GM21529 (cell line): Measurements from ENCODE around the gene SLC44A1.

Experiments used
- ATAC-seq: cut with Tn5 transposase; IDR thresholded peaks from one replicate; pipeline ENCODE4 v1.9.1; 2021; ENCODE audit not compliant: unreplicated experiment

The SLC44A1 gene

DNA sequence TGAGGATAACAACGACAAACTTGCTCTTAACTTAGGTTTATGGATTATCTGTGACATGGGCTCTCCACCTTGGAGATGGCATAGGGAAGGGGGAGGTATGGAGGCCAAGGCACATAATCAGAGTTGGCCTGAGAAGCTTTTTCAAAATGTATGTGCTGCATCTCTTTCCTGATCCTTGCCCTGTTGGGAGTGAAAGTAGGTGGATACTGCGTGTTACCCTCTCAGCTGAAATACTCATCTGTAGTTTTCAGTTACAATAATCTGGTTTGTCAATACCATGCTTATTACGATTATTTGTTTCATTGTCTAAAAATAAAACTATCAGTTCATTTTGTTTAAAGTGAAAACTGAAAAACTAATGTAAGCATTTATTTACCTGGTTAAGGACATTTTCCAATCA, 86.7 kb downstream of the SLC44A1 start:
- peak; percentile 44 for ATAC-seq

DNA sequence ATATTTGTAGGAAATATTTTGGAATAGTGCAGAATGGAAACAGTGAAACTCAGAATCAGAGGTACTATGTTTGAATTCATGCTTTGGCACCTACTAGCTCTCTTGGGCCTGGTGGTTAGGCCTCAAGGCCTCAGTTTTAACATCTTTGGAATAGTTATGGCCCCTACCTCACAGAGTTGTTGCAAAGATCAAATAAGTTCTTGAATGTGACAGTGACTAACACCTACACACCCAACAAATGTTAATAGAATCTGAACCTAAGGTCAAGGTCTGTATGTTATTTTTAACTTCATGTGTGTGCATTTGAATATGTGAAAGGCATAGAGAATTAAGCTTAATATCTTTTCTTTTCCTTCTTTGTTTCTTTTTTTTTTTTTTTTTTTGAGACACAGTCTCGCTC, 87.3 kb downstream of the SLC44A1 start:
- no peak for ATAC-seq

DNA sequence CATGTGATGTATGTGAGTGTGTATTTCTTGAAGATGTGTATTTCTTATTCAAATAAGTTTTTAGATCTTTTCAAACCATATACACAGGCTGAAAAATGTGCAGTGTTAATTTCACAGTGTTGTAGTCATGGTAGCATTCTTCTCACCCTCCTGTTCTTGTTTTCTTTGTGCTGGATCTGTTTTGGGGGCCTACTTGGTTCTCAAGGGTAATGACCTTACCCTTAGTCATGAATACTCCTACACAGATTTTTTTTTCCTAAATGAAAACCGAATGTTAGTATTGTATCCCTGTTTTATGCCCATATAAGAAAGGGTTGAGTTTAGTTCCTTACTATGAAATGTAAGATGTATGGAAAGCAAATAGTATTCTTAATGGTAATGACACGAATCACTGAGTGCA, 88.0 kb downstream of the SLC44A1 start:
- ATAC-seq, result no peak

DNA sequence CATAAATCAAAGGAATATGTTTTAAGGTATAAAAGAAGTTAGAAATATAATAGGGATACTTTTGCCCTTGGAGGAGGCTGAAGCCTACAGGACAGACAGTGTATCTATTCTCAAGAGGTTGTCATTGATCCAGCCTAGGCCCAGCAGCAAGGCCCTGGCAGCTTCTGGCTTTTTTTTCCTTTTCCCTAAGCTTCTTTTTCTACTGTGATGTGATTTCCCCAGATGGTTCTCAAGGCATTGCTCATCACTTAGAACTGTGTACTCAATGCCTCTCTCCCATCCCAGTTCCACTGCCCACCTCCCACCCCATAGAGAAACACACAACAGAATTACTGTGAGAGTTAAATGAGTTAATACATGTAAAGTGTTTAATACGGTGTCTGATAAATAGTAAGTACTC, 88.6 kb downstream of the SLC44A1 start:
- no peak for ATAC-seq

DNA sequence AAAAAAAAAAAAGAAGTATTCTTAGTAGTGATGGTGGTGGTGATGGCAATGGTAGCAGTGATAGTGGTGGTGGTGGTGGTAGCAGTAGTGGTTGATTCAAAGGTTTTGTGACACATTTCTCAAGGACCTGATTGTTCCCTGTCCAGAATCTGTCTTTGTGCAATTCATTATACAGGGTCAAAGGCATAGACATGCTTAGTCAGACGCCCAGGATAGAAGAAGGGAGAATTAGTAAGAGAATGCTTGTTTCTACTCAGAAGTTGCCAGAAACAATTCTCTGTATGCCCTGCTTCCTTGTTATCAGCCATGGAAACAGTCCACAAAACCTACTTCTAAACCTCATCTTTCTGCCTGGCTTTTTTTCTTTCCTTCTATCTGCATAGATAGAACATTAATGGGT, 89.4 kb downstream of the SLC44A1 start:
- no peak for ATAC-seq

DNA sequence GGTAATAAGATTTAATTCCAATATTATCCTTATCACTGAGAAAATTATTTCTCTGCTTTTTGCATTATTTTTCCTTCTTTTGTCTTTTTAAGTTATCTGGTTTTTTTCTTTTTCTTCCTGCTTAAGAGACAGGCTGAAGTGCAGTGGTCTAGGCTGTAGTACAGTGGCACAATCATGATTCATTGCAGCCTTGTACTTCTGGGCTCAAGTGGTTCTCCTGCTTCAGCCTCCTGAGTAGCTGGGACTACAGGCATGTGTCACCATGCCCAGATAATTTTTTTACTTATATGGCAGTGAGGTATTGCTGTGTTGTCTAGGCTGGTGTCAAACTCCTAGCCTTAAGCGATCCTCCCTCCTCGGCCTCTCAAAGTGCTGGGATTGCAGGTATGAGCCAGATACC, 93.9 kb downstream of the SLC44A1 start:
- no peak for ATAC-seq

DNA sequence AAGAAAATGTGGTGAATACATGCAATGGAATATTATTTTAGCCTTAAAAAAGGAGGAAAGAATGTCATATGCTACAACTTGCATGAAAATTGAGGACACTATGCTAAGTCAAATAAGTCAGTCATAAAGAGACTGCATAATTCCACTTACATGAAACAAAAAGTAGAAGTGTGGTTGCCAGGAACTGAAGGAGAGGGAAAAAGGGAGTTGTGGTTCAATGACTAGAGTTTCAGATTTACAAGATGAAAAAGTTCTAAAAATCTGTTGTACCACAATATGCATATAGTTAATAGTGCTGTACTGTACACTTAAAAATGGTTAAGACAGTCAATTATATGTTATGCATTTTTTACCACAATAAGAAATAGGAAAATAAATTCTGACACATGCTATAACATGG, 95.4 kb downstream of the SLC44A1 start:
- no peak for ATAC-seq

DNA sequence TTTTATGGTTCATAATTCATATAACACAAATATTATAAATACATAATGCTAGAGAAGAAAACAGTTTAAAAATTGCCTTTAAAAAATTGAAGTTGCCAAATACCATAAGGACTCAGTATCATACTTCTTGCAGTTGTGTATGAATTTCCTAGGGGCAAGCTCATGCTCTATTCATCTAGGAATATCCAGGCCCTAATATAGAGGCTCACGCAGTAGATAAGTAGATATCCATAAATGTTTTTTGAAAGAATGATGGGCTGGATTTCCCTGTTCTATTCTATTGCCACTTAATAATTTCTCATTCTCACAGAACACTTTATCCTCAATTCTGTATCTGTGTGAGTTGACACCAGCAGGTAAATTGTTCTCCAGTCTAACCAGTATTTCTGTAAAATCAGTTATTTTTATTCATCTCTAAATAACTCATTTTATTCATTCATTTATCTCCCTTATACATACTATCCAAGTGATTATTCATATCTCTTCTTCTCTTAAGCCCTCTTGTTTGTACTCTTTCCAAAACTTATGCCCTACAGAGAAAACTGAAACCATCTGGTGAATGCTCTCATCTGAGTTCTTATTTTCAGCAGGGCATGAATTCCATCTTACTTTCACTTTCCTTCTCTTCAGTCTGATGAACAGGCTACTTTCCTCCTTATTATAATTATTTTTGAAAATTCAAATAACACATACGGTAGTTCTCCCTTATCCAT, 97.1 kb downstream of the SLC44A1 start:
- ATAC-seq, result peak; percentile 62

DNA sequence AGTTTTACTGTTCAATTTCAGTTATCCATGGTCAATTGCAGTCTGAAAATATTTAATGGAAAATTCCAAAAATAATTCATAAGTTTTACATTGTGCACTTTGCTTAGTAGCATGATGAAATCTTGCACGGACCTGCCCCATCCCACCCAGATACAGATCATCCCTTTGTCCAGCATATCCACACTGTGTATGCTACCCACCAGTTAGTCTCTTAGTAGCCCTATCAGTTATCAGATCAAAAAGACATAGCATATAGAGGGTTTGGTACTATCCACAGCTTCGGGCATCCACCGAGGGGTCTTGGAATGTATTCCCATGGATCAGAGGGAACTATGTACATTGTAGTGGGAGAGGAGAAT, 97.7 kb downstream of the SLC44A1 start:
- ATAC-seq, result no peak

DNA sequence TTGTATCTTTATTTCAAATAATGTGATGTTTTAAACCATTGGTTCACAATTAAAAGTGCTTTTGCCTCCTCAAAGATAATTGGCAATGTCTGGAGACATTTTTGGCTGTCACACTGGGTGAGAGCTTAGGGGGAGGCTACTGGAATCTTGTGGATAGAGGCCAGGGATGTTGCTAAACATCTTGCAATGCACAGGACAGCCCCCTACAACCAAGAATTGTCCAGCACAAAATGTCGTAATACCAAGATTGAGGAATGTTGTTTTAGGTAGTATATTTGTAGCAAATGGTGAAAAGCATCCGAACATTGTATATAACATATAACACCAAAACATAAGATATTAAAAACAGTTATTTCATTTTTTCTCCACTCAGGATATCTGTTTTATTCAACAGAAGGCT, 99.8 kb downstream of the SLC44A1 start:
- no peak for ATAC-seq

DNA sequence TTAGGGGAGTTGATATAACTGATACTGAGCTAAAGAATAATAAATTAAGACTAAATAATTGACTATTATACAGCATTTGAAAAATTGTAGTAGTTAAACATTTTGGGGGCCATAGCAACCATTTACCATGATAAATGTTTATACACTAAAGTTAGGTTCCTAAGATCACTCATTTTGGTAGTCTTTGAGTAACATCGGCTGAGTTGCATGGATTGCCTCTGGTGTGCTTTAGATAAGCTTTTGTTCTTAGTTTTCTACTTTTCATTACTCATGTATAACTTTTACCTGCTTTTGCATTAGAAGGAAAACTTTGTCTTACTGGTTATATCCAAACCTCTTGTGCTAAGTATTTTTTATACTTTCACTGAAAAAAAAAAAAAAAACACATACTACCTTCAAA, 101.2 kb downstream of the SLC44A1 start:
- no peak for ATAC-seq

DNA sequence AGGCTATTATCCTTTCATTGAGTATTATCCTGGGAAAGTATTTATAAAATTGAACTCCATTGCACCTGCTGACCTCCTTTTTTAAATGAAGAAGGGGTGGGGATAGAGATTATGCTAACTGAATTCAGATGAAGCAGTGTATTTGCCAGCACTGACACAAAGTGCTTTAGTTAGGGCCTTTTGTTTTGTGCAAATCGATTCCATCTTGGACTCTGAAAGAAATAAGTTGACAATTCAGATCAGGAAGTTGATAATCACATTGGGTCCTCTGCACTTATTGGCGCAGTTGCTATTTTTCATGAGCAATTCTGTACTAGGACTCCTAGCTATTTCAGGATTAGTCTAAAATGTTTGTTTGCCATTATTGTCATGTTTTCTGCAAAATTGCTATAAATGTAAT, 101.8 kb downstream of the SLC44A1 start:
- ATAC-seq, result no peak

DNA sequence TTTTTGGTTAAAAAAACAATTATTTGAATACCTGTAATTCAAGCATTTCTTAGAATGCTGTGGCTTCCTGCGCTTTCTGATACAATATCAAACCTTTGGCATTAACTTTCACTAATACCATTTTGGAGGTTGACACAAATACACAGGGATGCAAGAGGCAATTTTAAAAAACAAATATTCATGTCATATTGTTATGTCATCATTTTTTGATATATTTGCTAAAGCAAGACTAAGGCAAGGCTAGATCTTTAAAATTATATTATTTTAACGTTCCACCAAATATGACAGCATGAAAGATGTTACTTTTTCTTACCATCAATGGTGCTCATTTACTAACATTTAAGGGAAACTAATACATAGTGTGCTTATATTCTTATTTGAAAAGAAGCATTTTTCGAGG, 110.0 kb downstream of the SLC44A1 start:
- ATAC-seq, result no peak

DNA sequence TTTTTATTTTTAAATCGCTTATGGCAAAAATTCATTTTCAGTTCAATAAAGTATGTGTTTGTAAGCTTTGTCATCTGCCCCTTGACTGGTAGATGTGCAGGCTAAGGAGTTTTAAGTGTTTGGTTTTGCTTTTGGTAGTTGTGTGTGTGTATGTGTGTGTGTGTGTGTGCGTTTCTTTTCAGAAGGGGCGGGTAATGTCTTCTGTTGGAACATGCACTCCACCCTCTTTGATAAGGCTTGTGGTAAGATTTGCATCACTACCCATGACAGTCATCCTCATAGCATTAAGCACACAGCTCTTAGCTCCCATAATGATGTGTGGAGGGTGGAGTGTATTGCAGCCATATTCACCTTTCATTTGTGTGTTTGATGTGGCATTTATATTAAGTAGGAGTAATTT, 111.3 kb downstream of the SLC44A1 start:
- ATAC-seq, result peak; percentile 44

DNA sequence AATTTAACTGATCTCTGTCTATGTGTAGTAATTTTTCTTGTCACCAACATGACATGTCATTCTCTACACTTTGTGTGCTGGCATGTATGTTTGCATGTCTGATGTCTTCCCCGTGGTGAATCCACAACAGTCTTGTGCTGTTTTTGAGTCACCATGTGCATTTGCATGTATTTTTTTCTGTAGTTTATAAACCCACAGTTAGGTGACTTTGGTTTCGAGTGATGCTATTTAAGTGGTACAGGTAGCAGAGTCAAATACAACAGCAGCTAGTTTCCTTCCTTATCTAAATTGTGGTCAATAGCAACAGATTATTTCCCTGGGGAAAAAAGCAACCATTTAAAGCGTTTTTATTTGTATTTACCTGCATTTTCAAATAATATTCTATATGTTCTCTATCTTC, 113.5 kb downstream of the SLC44A1 start:
- peak; percentile 96 for ATAC-seq

DNA sequence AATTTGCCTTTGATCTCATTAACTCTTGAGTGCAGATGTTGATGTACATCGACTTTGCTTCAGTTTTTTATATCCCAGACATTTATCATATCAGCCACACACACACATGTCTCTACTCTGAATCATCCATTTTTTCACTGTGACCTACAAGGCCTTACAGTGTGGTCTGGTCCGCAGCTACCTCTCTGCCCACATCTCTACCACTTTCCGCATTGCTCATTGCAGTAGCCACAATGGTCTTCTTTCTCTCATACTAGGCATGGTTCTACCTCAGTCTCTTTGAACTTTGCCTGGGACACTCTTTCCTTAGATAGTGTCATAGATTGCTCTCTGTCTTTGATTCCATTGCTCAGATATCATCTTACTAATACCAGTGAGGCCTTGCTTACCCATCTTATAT, 115.4 kb downstream of the SLC44A1 start:
- ATAC-seq, result no peak

DNA sequence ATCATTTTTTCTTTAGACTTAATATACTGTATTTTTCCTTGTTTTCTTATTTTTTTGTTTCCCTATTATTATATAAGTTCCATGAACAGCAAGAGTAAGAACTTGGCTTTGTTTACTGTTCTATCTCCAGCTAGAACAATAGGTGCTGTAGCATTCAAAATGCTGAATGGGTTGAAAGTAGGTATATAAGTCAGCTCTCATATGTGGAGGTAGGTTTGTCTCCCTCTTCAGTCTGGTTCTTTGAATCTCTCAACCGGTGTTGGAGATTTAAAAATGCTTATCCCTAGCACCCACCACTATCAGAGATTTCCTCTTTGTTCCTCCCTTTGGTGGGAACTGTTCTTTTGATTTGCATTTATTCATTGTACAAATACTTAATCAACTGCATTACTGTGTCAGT, 115.9 kb downstream of the SLC44A1 start:
- no peak for ATAC-seq

DNA sequence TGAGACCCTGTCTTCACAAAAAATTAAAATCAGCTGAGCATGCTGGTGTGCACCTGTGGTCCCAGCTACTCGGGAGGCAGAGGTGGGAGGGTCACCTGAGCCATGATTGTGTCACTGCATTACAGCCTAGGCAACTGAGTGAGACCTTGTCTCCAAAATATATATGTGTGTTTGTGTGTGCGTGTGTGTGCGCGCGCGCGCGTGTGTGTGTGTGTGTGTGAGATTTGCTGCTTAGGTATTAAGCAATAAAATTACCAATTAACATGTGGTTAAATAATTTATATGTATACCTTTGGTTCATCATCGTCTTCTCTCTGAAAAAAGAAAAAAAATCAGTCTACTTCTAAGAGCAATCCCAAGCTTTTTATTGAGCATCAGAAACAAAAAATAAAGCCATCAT, 117.4 kb downstream of the SLC44A1 start:
- ATAC-seq, result no peak

DNA sequence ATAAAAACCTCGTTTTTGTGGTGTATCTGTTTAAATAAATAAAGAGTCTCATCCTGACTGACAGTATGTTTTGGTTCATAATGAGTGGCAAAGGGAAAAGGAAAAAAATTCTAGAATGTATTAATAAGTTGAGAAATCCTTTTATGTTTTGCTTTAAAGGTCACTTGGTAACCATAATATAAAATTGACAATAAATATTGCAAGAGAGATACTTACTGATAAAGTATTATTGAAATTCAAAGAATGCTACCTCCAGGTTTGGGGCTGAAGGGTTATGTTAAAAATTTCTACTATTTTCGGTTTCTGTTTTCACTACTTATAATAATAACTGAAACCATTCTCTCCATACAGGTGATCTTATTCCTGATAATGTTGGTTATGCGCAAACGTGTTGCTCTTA, 118.0 kb downstream of the SLC44A1 start:
- no peak for ATAC-seq

DNA sequence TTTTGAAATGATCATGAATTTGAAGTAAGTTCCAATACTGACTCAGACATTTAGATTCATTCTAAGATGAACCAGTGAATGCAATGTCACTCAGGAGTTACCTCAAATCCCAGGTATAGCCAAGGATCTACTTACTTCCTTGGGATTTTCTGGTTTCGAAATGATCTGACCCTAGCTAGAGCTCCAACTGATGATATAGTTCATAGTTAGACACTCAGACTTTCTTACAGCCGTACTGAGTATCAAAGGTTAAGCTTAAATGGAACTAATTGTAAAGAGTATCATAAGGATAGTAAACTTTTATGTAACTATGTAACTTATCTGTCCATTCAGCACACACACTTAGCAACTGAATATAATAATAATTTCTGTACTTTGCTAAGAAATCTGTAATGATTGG, 119.4 kb downstream of the SLC44A1 start:
- ATAC-seq, result no peak

DNA sequence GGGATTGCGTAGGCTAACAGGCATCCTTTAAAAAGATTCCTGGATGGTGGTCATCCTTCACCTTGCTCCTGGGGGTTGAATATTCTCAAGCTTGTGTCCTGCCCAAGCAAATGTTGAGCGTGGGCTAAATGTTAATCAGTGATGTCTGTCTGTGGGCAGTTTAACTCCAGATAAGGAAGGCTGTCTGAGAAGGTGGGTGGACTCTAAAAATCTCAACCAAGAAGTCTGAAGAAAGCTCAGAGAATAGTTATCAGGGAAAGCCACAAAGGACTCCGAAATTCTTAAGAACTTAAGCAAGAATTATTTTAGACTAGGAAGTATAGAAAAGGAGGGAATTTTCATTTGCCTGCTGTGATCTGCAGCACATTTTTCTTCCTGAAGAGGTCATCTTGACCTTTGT, 125.5 kb downstream of the SLC44A1 start:
- no peak for ATAC-seq

DNA sequence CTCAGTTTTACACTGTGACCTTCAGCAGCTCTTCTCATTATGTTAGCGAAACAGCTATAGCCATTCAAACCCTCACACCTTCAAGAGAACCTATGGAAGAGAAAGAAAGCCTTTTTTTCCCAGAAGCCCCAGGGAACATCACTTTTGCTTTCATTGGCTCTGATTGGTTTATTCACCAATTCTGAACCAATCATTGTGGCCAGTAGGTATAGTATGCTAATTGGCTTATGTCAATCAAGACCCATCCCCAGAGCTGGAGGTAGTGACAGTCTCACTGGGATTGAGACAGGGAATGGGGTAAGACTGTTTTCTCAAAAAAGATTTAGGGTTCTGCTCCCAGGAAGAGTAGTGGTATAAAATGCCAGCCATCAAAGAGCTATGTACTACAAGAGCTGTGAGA, 129.3 kb downstream of the SLC44A1 start:
- ATAC-seq, result no peak

DNA sequence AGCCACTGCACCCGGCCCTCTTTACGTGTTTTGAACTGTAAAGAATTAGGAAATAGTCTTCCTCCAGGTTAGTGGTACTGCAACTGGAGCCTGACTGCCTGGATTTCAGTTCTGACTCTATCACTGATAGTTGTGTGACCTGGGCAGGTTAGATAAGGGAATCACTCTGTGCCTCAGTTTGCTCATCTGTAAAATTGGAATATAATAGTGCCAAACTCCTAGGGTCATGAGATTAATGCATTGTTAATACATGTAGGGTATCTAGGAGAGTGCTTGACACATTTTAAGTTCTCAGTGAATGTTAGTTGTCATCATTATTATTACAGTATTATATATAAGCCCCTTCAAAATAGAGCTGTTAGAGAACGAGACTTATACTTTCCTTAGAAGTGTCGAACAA, 130.9 kb downstream of the SLC44A1 start:
- no peak for ATAC-seq

DNA sequence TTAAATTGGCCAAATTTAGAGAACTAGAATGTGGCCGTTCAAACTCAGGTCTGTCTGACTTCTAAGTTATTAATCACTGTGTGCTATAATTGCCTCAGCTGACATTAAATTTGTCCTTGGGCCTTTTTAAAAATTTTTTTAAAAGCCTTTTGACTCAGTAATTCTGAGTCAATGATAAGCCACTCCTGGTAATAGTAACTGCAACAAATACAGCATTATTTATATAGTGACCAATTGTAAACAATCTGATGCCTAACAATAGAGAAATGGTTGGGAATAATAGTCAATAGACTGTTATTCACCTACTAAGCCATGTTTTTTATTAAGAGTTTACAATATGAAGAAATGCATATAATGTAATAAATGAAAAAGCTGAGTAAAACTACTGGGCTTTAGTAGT, 132.4 kb downstream of the SLC44A1 start:
- ATAC-seq, result no peak
